GM12865 (cell line): ENCODE results near the gene MRPL45.

ENCODE experiments used
- DNase-seq: peaks from one replicate; pipeline ENCODE4 v3.0.0; 2010; ENCODE audit warnings: low read depth
- H3K4me3 ChIP-seq: 2 replicates; pipeline ENCODE4 v1.5.1; 2011; ENCODE audit warnings: mild to moderate bottlenecking, low read depth, low read length, control low read depth
- CTCF ChIP-seq: IDR thresholded peaks from 2 replicates; pipeline ENCODE4 v1.5.1; 2011; ENCODE audit warnings: low read length, control low read depth, low read depth, inconsistent platforms; ENCODE audit not compliant: insufficient read depth; ENCODE audit errors: missing control alignments

MRPL45 gene

GRCh38 chr17:38338535-38338934 lies 41.6 kb downstream of the MRPL45 start:
- no peak for DNase-seq
- H3K4me3 ChIP-seq = no peak overlapping the region
- no peak for TF ChIP-seq CTCF

GRCh38 chr17:38339891-38340290 lies 42.9 kb downstream of the MRPL45 start:
- TF ChIP-seq CTCF = no peak
- no peak for DNase-seq
- H3K4me3 ChIP-seq = no peak overlapping the region

GRCh38 chr17:38341035-38341721 lies 44.2 kb downstream of the MRPL45 start:
- H3K4me3 ChIP-seq = no peak overlapping the region
- no peak for DNase-seq
- no peak for TF ChIP-seq CTCF

GRCh38 chr17:38342886-38343607 lies 46.1 kb downstream of the MRPL45 start:
- DNase-seq = no peak
- no peak overlapping the region for H3K4me3 ChIP-seq
- no peak for TF ChIP-seq CTCF

GRCh38 chr17:38343608-38344419 lies 46.8 kb downstream of the MRPL45 start, which contains the start of gene GPR179:
TSS of gene GPR179 (minus strand) at chr17:38343956. CDS start at chr17:38343789, 167 bp downstream.
- no peak for TF ChIP-seq CTCF
- H3K4me3 ChIP-seq = no peak within 1 kb of the TSS

GRCh38 chr17:38344420-38344745 lies 47.4 kb downstream of the MRPL45 start:
- TF ChIP-seq CTCF = no peak
- DNase-seq = peak; percentile 15
- no peak overlapping the region for H3K4me3 ChIP-seq

More at GRCh38 chr17:38343608-38344419, 46.8 kb downstream of the MRPL45 start, which contains the start of gene GPR179:
- DNase-seq = no peak
